HepG2 (cell line): ENCODE data around the gene MTO1. TPM values are rescaled to one million over a fixed set of nuclear protein-coding genes. Genes with fewer than 3 reads are reported as not detected.

Source experiments
- ASH2L ChIP-seq: fragments of 300-600, 200-600 bp; sonication (generic); IDR thresholded peaks from 2 replicates; pipeline ENCODE4 v1.7.0; 2017; ENCODE audit warnings: low read depth, mild to moderate bottlenecking, moderate library complexity, mixed read lengths, low read length; ENCODE audit not compliant: insufficient read length
- DPF2 ChIP-seq: sonication (generic); formaldehyde crosslinking; IDR thresholded peaks from 2 replicates; pipeline ENCODE4 v1.4.0; 2020; ENCODE audit warnings: mild to moderate bottlenecking, low read depth, missing genetic modification reagents, borderline replicate concordance
- GATAD2A ChIP-seq: IDR thresholded peaks from 2 replicates; pipeline ENCODE4 v1.6.1; 2016
- HDAC6 ChIP-seq: fragments of 200-600 bp; sonication (generic); IDR thresholded peaks from 2 replicates; pipeline ENCODE4 v1.7.0; 2017; ENCODE audit warnings: mild to moderate bottlenecking, antibody characterized with exemption, low read length, low read depth
- HES4 ChIP-seq: sonication (generic); formaldehyde crosslinking; IDR thresholded peaks from 2 replicates; pipeline ENCODE4 v1.9.0; 2021; ENCODE audit warnings: mild to moderate bottlenecking, missing genetic modification reagents, borderline replicate concordance
- JUNB ChIP-seq: sonication (generic); formaldehyde crosslinking; IDR thresholded peaks from 2 replicates; pipeline ENCODE4 v1.8.0; 2022; ENCODE audit warnings: missing genetic modification reagents, mild to moderate bottlenecking, borderline replicate concordance
- PHF8 ChIP-seq: sonication (generic); formaldehyde crosslinking; IDR thresholded peaks from 2 replicates; pipeline ENCODE4 v1.5.0; 2020; ENCODE audit warnings: missing genetic modification reagents
- POLR2AphosphoS2 ChIP-seq: IDR thresholded peaks from 2 replicates; pipeline ENCODE4 v1.6.1; 2011; ENCODE audit warnings: low read depth, low read length, improper control_type of control experiment
- RFX5 ChIP-seq: IDR thresholded peaks from 2 replicates; pipeline ENCODE4 v1.6.1; 2011; ENCODE audit warnings: low read depth, low read length, improper control_type of control experiment
- SCMH1 ChIP-seq: sonication (generic); formaldehyde crosslinking; IDR thresholded peaks from 2 replicates; pipeline ENCODE4 v1.9.0; 2021; ENCODE audit warnings: missing genetic modification reagents, mild to moderate bottlenecking, borderline replicate concordance
- SIX4 ChIP-seq: sonication (generic); formaldehyde crosslinking; IDR thresholded peaks from 2 replicates; pipeline ENCODE4 v1.4.0; 2020; ENCODE audit warnings: missing genetic modification reagents
- SMC3 ChIP-seq: IDR thresholded peaks from 2 replicates; pipeline ENCODE4 v1.6.1; 2011; ENCODE audit warnings: low read length, improper control_type of control experiment
- SNAPC4 ChIP-seq: sonication (generic); formaldehyde crosslinking; IDR thresholded peaks from 2 replicates; pipeline ENCODE4 v1.4.0; 2020; ENCODE audit warnings: mild to moderate bottlenecking, missing genetic modification reagents
- TEAD2 ChIP-seq: sonication (generic); formaldehyde crosslinking; IDR thresholded peaks from 2 replicates; pipeline ENCODE4 v1.9.0; 2021; ENCODE audit warnings: missing genetic modification reagents
- TFE3 ChIP-seq: IDR thresholded peaks from 2 replicates; pipeline ENCODE4 v1.6.1; 2016
- TP53 ChIP-seq: sonication (generic); formaldehyde crosslinking; conservative IDR thresholded peaks from 2 replicates; pipeline ENCODE4 v1.4.0; 2020; ENCODE audit warnings: missing genetic modification reagents
- ZBTB25 ChIP-seq: IDR thresholded peaks from 2 replicates; pipeline ENCODE4 v1.6.1; 2018; ENCODE audit warnings: missing genetic modification reagents
- ZNF468 ChIP-seq: sonication (generic); formaldehyde crosslinking; IDR thresholded peaks from 2 replicates; pipeline ENCODE4 v1.8.0; 2022; ENCODE audit warnings: mild to moderate bottlenecking, moderate library complexity, missing genetic modification reagents
- ZNF572 ChIP-seq: sonication (generic); formaldehyde crosslinking; IDR thresholded peaks from 2 replicates; pipeline ENCODE4 v1.5.1; 2020; ENCODE audit warnings: mild to moderate bottlenecking, missing genetic modification reagents
- ZNF607 ChIP-seq: sonication (generic); formaldehyde crosslinking; IDR thresholded peaks from 2 replicates; pipeline ENCODE4 v1.5.1; 2020; ENCODE audit warnings: missing genetic modification reagents, mild to moderate bottlenecking, borderline replicate concordance
- polyA plus RNA-seq, 8 experiments: library from polyadenylated mRNA; depleted of rRNA in 3 of 8; stranded (reverse) in 7 of 8; unstranded in 1 of 8; fragments of >200 nt; fragmentation: Illumina TruSeq in 4 of 8; extraction: Trizol in 4 of 8; gene quantifications; 2 replicates each; pipeline versions ENCODE4 v1.2.1 to v1.2.3, GENCODE V29; 2011 to 2016; ENCODE audit warnings: low read depth in 4 of 8, missing spikeins in 1 of 8, mixed read lengths in 1 of 8; ENCODE audit not compliant: insufficient read depth in 1 of 8
- total RNA-seq, 5 experiments: library from RNA; depleted of rRNA; stranded (reverse); fragments of >200 nt; fragmentation: Illumina TruSeq; extraction: Trizol; gene quantifications; 2 replicates each; pipeline ENCODE4 v1.2.3, GENCODE V29; 2016; ENCODE audit warnings: low read depth in 1 of 5
- TF ChIP-seq, protein P1 (sequence below): sonication (generic); formaldehyde crosslinking; IDR thresholded peaks from 2 replicates; pipeline ENCODE4 v1.4.0; 2020; ENCODE audit warnings: mild to moderate bottlenecking, missing genetic modification reagents

Gene MTO1
- total and polyA plus RNA-seq, 2 of the 13 experiments (the other 11 are each of a cell fraction or from before 2014, with no cell fraction given), result 21.1 to 45.3 TPM

GRCh38 chr6:73521351-73521985 is 59.9 kb downstream of the MTO1 start (continued):
- TF ChIP-seq HDAC6, result no peak
- no peak; the same call in 1 of the 2 replicates for TF ChIP-seq HES4
- no peak for TF ChIP-seq ZNF572
- TF ChIP-seq POLR2AphosphoS2, result peak; percentile 66; the same call in 1 of the 2 replicates
- no peak for TF ChIP-seq TFE3 (CRISPR knock-in tag)
- no peak for TF ChIP-seq ZNF468 (CRISPR knock-in tag)
- no peak for TF ChIP-seq TEAD2 (CRISPR knock-in tag)
- TF ChIP-seq ZBTB25 (CRISPR knock-in tag), result no peak
- TF ChIP-seq SNAPC4, result no peak
- TF ChIP-seq ASH2L, result peak; percentile 52
- no peak for TF ChIP-seq DPF2 (CRISPR knock-in tag)
- no peak for TF ChIP-seq JUNB (CRISPR knock-in tag)
- TF ChIP-seq SIX4, result no peak
- TF ChIP-seq PHF8 (CRISPR knock-in tag), result no peak; the same call in none of the 2 replicates
- 0 out of 2 replicates have a peak, but pooled peaks have one; percentile 32 for TF ChIP-seq ZNF607
- TF ChIP-seq, protein P1, sequence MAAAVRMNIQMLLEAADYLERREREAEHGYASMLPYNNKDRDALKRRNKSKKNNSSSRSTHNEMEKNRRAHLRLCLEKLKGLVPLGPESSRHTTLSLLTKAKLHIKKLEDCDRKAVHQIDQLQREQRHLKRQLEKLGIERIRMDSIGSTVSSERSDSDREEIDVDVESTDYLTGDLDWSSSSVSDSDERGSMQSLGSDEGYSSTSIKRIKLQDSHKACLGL (CRISPR knock-in tag), result no peak
- no peak for TF ChIP-seq TP53 (CRISPR knock-in tag)
- no peak for TF ChIP-seq SCMH1 (CRISPR knock-in tag)
- TF ChIP-seq RFX5, result no peak
- peak; percentile 5; the same call in 1 of the 2 replicates for TF ChIP-seq GATAD2A (CRISPR knock-in tag)
- TF ChIP-seq SMC3, result no peak
